Heart left ventricle (tissue), 13 donors: Measurements from ENCODE around the gene HP.

Experiments
- POLR2A ChIP-seq, 2 donors: fragments of 450-650 bp; IDR thresholded peaks; one replicate each; pipeline ENCODE4 v1.6.1; 2017; ENCODE audit warnings: antibody characterized with exemption in 2 of 2, mild to moderate bottlenecking in 2 of 2, moderate library complexity in 2 of 2
- TF ChIP-seq, protein P1 (sequence below), 12 donors: fragments of 200-600 bp; sonication (generic) in 4 of 12; IDR thresholded peaks; one replicate each; pipeline versions ENCODE4 v1.5.0 to v1.8.0; 2018 to 2022; ENCODE audit warnings: antibody characterized with exemption in 12 of 12, mild to moderate bottlenecking in 5 of 12
- donor health status: ischemic (EF 13 %, LVEDD 7.1; RV severe dilation, severe dysfunction).
- donor health status: DM: no; HTN: yes; CAD: no.
- donor health status: DM: no; HTN: no; CAD: no.
- donor health status: ischemic (EF 25% LVEDD 6.9; RV normal size, moderate dysfunction).
- donor health status: ischemic (EF 25% LVEDD 5.7; RV mildly dilated, moderate dysfunction).
- donor health status: ischemic (EF 35%, LVEDD 5.7; RV mildly dilated, moderate dysfunction).
- donor health status: nonischemic (EF 11% LVEDD 7.7; RV severe dilation, severe dysfunction).
- donor health status: DM: yes; HTN: yes; CAD: no.
- donor health status: PGD.
- donor health status: ischemic (EF 29% LVEDD 5.4; RV normal size, mild dysfunction).
- donor health status: nonischemic (EF 23%, LVEDD 6.1; RV moderate dilation, normal function).

DNA sequence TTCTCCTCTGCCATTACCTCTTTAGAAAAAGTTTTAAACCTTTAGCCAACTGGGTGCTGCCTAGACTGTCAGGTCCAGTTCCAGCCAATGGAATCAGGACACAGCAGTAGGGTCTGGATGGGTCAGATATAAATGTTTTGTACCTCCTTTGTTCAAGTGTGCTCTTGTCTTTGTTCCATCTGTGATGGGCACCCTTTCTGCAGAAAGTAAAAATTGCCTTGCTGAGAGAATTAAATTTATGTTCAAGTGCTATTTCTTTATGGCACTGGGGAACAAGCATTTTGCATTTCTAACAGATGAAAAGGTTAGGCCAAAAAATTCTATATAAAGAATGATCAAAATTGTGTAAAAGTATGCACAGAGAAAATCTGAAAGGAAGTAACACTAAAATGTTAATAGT is 5.2 kb upstream of the HP start:
- TF ChIP-seq, protein P1, sequence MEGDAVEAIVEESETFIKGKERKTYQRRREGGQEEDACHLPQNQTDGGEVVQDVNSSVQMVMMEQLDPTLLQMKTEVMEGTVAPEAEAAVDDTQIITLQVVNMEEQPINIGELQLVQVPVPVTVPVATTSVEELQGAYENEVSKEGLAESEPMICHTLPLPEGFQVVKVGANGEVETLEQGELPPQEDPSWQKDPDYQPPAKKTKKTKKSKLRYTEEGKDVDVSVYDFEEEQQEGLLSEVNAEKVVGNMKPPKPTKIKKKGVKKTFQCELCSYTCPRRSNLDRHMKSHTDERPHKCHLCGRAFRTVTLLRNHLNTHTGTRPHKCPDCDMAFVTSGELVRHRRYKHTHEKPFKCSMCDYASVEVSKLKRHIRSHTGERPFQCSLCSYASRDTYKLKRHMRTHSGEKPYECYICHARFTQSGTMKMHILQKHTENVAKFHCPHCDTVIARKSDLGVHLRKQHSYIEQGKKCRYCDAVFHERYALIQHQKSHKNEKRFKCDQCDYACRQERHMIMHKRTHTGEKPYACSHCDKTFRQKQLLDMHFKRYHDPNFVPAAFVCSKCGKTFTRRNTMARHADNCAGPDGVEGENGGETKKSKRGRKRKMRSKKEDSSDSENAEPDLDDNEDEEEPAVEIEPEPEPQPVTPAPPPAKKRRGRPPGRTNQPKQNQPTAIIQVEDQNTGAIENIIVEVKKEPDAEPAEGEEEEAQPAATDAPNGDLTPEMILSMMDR (IDR thresholded peaks at IDR 0.05), result no peak
- no peak for TF ChIP-seq POLR2A (IDR thresholded peaks at IDR 0.05)
